Measurements from ENCODE around the gene GSTP1.

The GSTP1 gene

GRCh38 chr11:67608486-67608885 is 24.9 kb downstream of the GSTP1 start:
- Histone ChIP-seq H3K4me3 (ENCODE audit: low read length) (no peak overlapping the region), H3K9ac (ENCODE audit: low read depth, low read length) (no peak overlapping the region), H3K36me3 (ENCODE audit: insufficient read depth, low read length) (peaks cover 41% of the 10 kb centered on the region), H3K27me3 (ENCODE audit: insufficient read depth, low read length) (no peaks in the 10 kb centered on the region), H3K4me1 (ENCODE audit: insufficient read depth, low read length) (peaks cover 20% of the 10 kb centered on the region), H3K9me3 (ENCODE audit: insufficient read depth, low read depth, low read length) (no peaks in the 10 kb centered on the region), H3K27ac (ENCODE audit: low read depth, low read length) (no peak overlapping the region)
- WGBS, result 94% methylated on average over 8 of the region's 8 CpGs

- WGBS, result 94% methylated on average over 10 of the region's 10 CpGs
- Histone ChIP-seq H3K9me3 (ENCODE audit: insufficient read depth, low read depth, low read length) (no peaks in the 10 kb centered on the region), H3K4me3 (ENCODE audit: low read length) (no peak overlapping the region), H3K27me3 (ENCODE audit: insufficient read depth, low read length) (no peaks in the 10 kb centered on the region), H3K9ac (ENCODE audit: low read depth, low read length) (no peak overlapping the region), H3K4me1 (ENCODE audit: insufficient read depth, low read length) (peaks cover 17% of the 10 kb centered on the region), H3K27ac (ENCODE audit: low read depth, low read length) (no peak overlapping the region), H3K36me3 (ENCODE audit: insufficient read depth, low read length) (peaks cover 41% of the 10 kb centered on the region)
These were observed 25.7 kb downstream of the GSTP1 start for GRCh38 chr11:67609316-67609715.

- no peaks in the 10 kb centered on the region for H3K9me3 ChIP-seq (ENCODE audit: insufficient read depth, low read depth, low read length)
- no peak overlapping the region for H3K27ac ChIP-seq (ENCODE audit: low read depth, low read length)
- H3K4me1 ChIP-seq (ENCODE audit: insufficient read depth, low read length), result peaks cover 7% of the 10 kb centered on the region; the same call in 1 of the 2 replicates
- no peak overlapping the region for H3K9ac ChIP-seq (ENCODE audit: low read depth, low read length)
- H3K36me3 ChIP-seq (ENCODE audit: insufficient read depth, low read length), result peaks cover 41% of the 10 kb centered on the region
- H3K4me3 ChIP-seq (ENCODE audit: low read length), result no peak overlapping the region
- H3K27me3 ChIP-seq (ENCODE audit: insufficient read depth, low read length), result no peaks in the 10 kb centered on the region
- 94% methylated on average over 15 of the region's 15 CpGs for WGBS
These were observed 26.8 kb downstream of the GSTP1 start for GRCh38 chr11:67610302-67610868.

- 94% methylated on average over 14 of the region's 14 CpGs for WGBS
- no peaks in the 10 kb centered on the region for H3K9me3 ChIP-seq (ENCODE audit: insufficient read depth, low read depth, low read length)
- H3K27me3 ChIP-seq (ENCODE audit: insufficient read depth, low read length), result peaks cover 4% of the 10 kb centered on the region; the same call in 1 of the 2 replicates
- H3K4me3 ChIP-seq (ENCODE audit: low read length), result no peak overlapping the region
- H3K9ac ChIP-seq (ENCODE audit: low read depth, low read length), result no peak overlapping the region
- no peak overlapping the region for H3K27ac ChIP-seq (ENCODE audit: low read depth, low read length)
- H3K4me1 ChIP-seq (ENCODE audit: insufficient read depth, low read length), result peaks cover 7% of the 10 kb centered on the region
- H3K36me3 ChIP-seq (ENCODE audit: insufficient read depth, low read length), result peaks cover 41% of the 10 kb centered on the region
These were observed 27.6 kb downstream of the GSTP1 start for GRCh38 chr11:67611165-67611564.

GRCh38 chr11:67611704-67612587 is 28.3 kb downstream of the GSTP1 start:
- Histone ChIP-seq H3K27me3 (ENCODE audit: insufficient read depth, low read length) (peaks cover 4% of the 10 kb centered on the region; the same call in 1 of the 2 replicates), H3K9me3 (ENCODE audit: insufficient read depth, low read depth, low read length) (no peaks in the 10 kb centered on the region), H3K4me1 (ENCODE audit: insufficient read depth, low read length) (peaks cover 11% of the 10 kb centered on the region), H3K4me3 (ENCODE audit: low read length) (no peak overlapping the region), H3K36me3 (ENCODE audit: insufficient read depth, low read length) (peaks cover 41% of the 10 kb centered on the region), H3K9ac (ENCODE audit: low read depth, low read length) (no peak overlapping the region), H3K27ac (ENCODE audit: low read depth, low read length) (no peak overlapping the region)
- WGBS, result 94% methylated on average over 37 of the region's 37 CpGs

- no peak overlapping the region for H3K9ac ChIP-seq (ENCODE audit: low read depth, low read length)
- peaks cover 8% of the 10 kb centered on the region for H3K27me3 ChIP-seq (ENCODE audit: insufficient read depth, low read length)
- H3K27ac ChIP-seq (ENCODE audit: low read depth, low read length), result no peak overlapping the region
- no peaks in the 10 kb centered on the region for H3K9me3 ChIP-seq (ENCODE audit: insufficient read depth, low read depth, low read length)
- H3K4me3 ChIP-seq (ENCODE audit: low read length), result no peak overlapping the region
- peaks cover 41% of the 10 kb centered on the region for H3K36me3 ChIP-seq (ENCODE audit: insufficient read depth, low read length)
- H3K4me1 ChIP-seq (ENCODE audit: insufficient read depth, low read length), result peaks cover 19% of the 10 kb centered on the region
- WGBS, result 95% methylated on average over 13 of the region's 13 CpGs
These were observed 29.1 kb downstream of the GSTP1 start for GRCh38 chr11:67612751-67613150.

- Histone ChIP-seq H3K9ac (ENCODE audit: low read depth, low read length) (no peak overlapping the region), H3K27me3 (ENCODE audit: insufficient read depth, low read length) (peaks cover 14% of the 10 kb centered on the region), H3K4me1 (ENCODE audit: insufficient read depth, low read length) (peaks cover 22% of the 10 kb centered on the region), H3K9me3 (ENCODE audit: insufficient read depth, low read depth, low read length) (no peaks in the 10 kb centered on the region), H3K27ac (ENCODE audit: low read depth, low read length) (no peak overlapping the region), H3K36me3 (ENCODE audit: insufficient read depth, low read length) (peaks cover 40% of the 10 kb centered on the region), H3K4me3 (ENCODE audit: low read length) (no peak overlapping the region)
- WGBS, result 91% methylated on average over 17 of the region's 17 CpGs
These were observed 29.8 kb downstream of the GSTP1 start for GRCh38 chr11:67613313-67613959.

GRCh38 chr11:67613960-67614715 is 30.5 kb downstream of the GSTP1 start:
- H3K27me3 ChIP-seq (ENCODE audit: insufficient read depth, low read length), result peaks cover 14% of the 10 kb centered on the region
- no peak overlapping the region for H3K9ac ChIP-seq (ENCODE audit: low read depth, low read length)
- no peak overlapping the region for H3K4me3 ChIP-seq (ENCODE audit: low read length)
- H3K9me3 ChIP-seq (ENCODE audit: insufficient read depth, low read depth, low read length), result no peaks in the 10 kb centered on the region
- no peak overlapping the region for H3K27ac ChIP-seq (ENCODE audit: low read depth, low read length)
- peaks cover 32% of the 10 kb centered on the region for H3K36me3 ChIP-seq (ENCODE audit: insufficient read depth, low read length)
- H3K4me1 ChIP-seq (ENCODE audit: insufficient read depth, low read length), result peaks cover 22% of the 10 kb centered on the region
- 36% methylated on average over 23 of the region's 23 CpGs for WGBS

- no peak overlapping the region for H3K27ac ChIP-seq (ENCODE audit: low read depth, low read length)
- peaks cover 24% of the 10 kb centered on the region for H3K36me3 ChIP-seq (ENCODE audit: insufficient read depth, low read length)
- no peak overlapping the region for H3K4me3 ChIP-seq (ENCODE audit: low read length)
- 91% methylated on average over 18 of the region's 18 CpGs for WGBS
- H3K27me3 ChIP-seq (ENCODE audit: insufficient read depth, low read length), result peaks cover 14% of the 10 kb centered on the region
- no peaks in the 10 kb centered on the region for H3K9me3 ChIP-seq (ENCODE audit: insufficient read depth, low read depth, low read length)
- peaks cover 22% of the 10 kb centered on the region for H3K4me1 ChIP-seq (ENCODE audit: insufficient read depth, low read length)
- no peak overlapping the region for H3K9ac ChIP-seq (ENCODE audit: low read depth, low read length)
These were observed 31.4 kb downstream of the GSTP1 start for GRCh38 chr11:67614730-67615714.
